Measurements from ENCODE around the gene NOLC1. TPM values are rescaled to one million over a fixed set of nuclear protein-coding genes. Genes with fewer than 3 reads are reported as not detected.

Gene NOLC1
- total and polyA plus RNA-seq, 3 experiments from 2014 or later: 76.6 to 330 (median 304) TPM

DNA sequence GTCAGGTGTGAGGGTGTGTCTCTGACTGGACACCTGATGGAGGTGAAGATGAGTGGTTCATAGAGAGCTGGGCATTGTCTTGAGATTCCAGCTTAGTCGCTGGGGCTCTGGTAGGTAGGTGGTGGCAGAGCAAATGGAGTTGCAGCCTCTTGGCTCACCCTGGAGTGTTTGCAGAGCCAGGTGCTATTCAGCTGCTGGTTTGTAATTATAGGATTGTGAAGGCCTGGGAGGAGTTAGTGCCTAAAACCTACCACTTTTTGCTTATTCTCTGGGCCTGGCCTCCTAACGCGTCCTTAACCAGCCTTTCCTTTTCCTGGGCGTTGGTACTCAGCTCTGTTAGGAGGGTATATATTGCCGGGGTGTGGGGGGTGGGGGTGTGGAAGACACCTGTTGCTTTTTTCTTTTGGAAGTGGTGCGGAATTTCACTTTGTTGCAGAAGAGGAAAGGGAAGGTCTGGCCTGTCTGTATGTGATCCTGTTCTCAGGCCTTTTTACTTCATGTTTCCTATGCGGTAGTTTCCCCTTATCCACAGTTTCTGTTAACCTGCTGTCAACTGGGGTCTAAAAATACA lies 16.1 kb upstream of the NOLC1 start:
- Histone ChIP-seq H3K27ac (ENCODE audit: low read depth, low read length) (no peak overlapping the region), H3K4me1 (ENCODE audit: insufficient read depth, low read length) (peaks cover 30% of the 10 kb centered on the region), H3K27me3 (ENCODE audit: insufficient read depth, low read length, poor library complexity, severe bottlenecking) (no peaks in the 10 kb centered on the region), H3K4me3 (ENCODE audit: low read length) (no peak overlapping the region), H3K9me3 (ENCODE audit: low read length) (no peaks in the 10 kb centered on the region), H3K36me3 (ENCODE audit: insufficient read depth, low read length) (peaks cover 33% of the 10 kb centered on the region)
- H3K27ac Mint-ChIP-seq: peak overlapping the region in 4 of 8 donors; percentile 43 to 88 (median 76)
- H3K36me3 Mint-ChIP-seq: peaks cover 0 to 49% (median 4%) of the 10 kb centered on the region in 3 donors
- peak overlapping the region in 6 of 7 donors; percentile 5 to 70 (median 63) for H3K4me3 Mint-ChIP-seq
- ChIA-PET POLR2A (no interaction called here), CTCF (interaction anchor here (1.1 kb wide), 1 partner anchor 11 kb away, joined by 3 read pairs; no protein-coding TSS in a partner anchor)
- no peak for DNase-seq
- no peaks in the 10 kb centered on the region for H3K27me3 Mint-ChIP-seq
- H3K9me3 Mint-ChIP-seq: no peaks in the 10 kb centered on the region
- H3K4me1 Mint-ChIP-seq: peaks cover 40 to 50% (median 41%) of the 10 kb centered on the region in 3 donors

DNA sequence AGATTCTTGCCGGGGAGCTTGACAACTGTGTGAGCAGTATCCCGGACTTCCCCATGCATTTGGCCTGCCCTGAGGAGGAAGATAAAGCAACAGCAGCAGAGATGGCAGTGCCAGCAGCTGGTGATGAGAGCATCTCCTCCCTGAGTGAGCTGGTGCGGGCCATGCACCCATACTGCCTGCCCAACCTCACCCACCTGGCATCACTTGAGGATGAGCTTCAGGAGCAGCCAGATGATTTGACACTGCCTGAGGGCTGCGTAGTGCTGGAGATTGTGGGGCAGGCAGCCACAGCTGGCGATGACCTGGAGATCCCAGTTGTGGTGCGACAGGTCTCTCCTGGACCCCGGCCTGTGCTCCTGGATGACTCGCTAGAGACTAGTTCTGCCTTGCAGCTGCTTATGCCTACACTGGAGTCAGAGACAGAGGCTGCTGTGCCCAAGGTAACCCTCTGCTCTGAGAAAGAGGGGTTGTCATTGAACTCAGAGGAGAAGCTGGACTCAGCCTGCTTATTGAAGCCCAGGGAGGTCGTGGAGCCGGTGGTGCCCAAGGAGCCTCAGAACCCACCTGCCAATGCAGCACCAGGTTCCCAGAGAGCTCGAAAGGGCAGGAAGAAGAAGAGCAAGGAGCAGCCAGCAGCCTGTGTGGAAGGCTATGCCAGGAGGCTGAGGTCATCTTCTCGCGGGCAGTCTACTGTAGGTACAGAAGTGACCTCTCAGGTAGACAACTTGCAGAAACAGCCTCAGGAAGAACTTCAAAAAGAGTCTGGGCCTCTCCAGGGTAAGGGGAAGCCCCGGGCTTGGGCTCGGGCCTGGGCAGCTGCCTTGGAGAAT lies 12.7 kb upstream of the NOLC1 start:
- peak overlapping the region in 2 of 8 donors; percentile 40 to 66 for H3K27ac Mint-ChIP-seq
- POLR2A ChIA-PET: interaction anchor here (0.6 kb wide), 1 partner anchor 15 kb away, joined by 3 read pairs; no protein-coding TSS in a partner anchor

DNA sequence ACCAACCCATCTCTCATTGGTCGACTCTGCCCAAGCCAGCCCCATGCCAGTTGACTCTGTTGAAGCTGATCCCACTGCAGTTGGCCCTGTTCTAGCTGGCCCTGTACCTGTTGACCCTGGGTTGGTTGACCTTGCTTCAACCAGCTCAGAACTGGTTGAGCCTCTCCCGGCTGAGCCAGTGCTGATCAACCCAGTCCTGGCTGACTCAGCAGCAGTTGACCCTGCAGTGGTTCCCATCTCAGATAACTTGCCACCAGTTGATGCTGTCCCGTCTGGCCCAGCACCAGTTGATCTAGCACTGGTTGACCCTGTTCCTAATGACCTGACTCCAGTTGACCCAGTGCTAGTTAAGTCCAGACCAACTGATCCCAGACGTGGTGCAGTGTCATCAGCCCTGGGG lies 12.0 kb upstream of the NOLC1 start:
- peaks cover 38% of the 10 kb centered on the region for H3K36me3 ChIP-seq (ENCODE audit: insufficient read depth, low read length)
- Mint-ChIP-seq H3K27me3 (peaks cover 0 to 2% of the 10 kb centered on the region in 2 donors), H3K4me3 (no peak overlapping the region), H3K36me3 (peaks cover 0 to 74% (median 14%) of the 10 kb centered on the region in 3 donors), H3K9me3 (no peaks in the 10 kb centered on the region), H3K27ac (no peak overlapping the region), H3K4me1 (peaks cover 14 to 22% (median 17%) of the 10 kb centered on the region in 3 donors)
- ChIA-PET CTCF (interaction anchor here (3.2 kb wide), 1 partner anchor 28 kb away, joined by 14 read pairs; no protein-coding TSS in a partner anchor), POLR2A (no interaction called here)
- no peak overlapping the region for H3K4me3 ChIP-seq (ENCODE audit: low read length)
- DNase-seq: no peak
- peaks cover 10% of the 10 kb centered on the region for H3K4me1 ChIP-seq (ENCODE audit: insufficient read depth, low read length)
- H3K27me3 ChIP-seq (ENCODE audit: insufficient read depth, low read length, poor library complexity, severe bottlenecking): no peaks in the 10 kb centered on the region
- H3K9me3 ChIP-seq (ENCODE audit: low read length): no peaks in the 10 kb centered on the region
- H3K27ac ChIP-seq (ENCODE audit: low read depth, low read length): no peak overlapping the region

More for the DNA sequence above, 12.7 kb upstream of the NOLC1 start:
- DNase-seq: no peak
- Mint-ChIP-seq H3K9me3 (no peaks in the 10 kb centered on the region), H3K36me3 (peaks cover 0 to 67% (median 11%) of the 10 kb centered on the region in 3 donors), H3K4me1 (peaks cover 21 to 29% (median 24%) of the 10 kb centered on the region in 3 donors), H3K4me3 (no peak overlapping the region), H3K27me3 (peaks cover 0 to 2% of the 10 kb centered on the region in 2 donors)
- Histone ChIP-seq H3K4me1 (ENCODE audit: insufficient read depth, low read length) (peaks cover 17% of the 10 kb centered on the region), H3K27me3 (ENCODE audit: insufficient read depth, low read length, poor library complexity, severe bottlenecking) (no peaks in the 10 kb centered on the region), H3K27ac (ENCODE audit: low read depth, low read length) (no peak overlapping the region), H3K4me3 (ENCODE audit: low read length) (no peak overlapping the region), H3K9me3 (ENCODE audit: low read length) (no peaks in the 10 kb centered on the region), H3K36me3 (ENCODE audit: insufficient read depth, low read length) (peaks cover 38% of the 10 kb centered on the region)
- CTCF ChIA-PET: interaction anchor here (3.2 kb wide), 1 partner anchor 29 kb away, joined by 14 read pairs; no protein-coding TSS in a partner anchor

DNA sequence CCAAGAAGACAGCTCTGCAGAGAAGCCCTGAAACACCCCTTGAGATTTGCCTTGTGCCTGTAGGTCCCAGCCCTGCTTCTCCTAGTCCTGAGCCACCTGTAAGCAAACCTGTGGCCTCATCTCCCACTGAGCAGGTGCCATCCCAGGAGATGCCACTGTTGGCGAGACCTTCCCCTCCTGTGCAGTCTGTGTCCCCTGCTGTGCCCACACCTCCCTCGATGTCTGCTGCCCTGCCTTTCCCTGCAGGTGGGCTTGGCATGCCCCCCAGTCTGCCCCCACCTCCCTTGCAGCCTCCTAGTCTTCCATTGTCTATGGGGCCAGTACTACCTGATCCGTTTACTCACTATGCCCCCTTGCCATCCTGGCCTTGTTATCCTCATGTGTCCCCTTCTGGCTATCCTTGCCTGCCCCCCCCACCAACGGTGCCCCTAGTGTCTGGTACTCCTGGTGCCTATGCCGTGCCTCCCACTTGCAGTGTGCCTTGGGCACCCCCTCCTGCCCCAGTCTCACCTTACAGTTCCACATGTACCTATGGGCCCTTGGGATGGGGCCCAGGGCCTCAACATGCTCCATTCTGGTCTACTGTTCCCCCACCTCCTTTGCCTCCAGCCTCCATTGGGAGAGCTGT lies 11.2 kb upstream of the NOLC1 start:
- H3K27me3 Mint-ChIP-seq: peaks cover 0 to 2% of the 10 kb centered on the region in 2 donors
- no peak overlapping the region for H3K27ac ChIP-seq (ENCODE audit: low read depth, low read length)
- peaks cover 3% of the 10 kb centered on the region for H3K4me1 ChIP-seq (ENCODE audit: insufficient read depth, low read length)
- no peaks in the 10 kb centered on the region for H3K9me3 Mint-ChIP-seq
- H3K27ac Mint-ChIP-seq: peak overlapping the region in 1 of 8 donors; percentile 27
- ChIA-PET POLR2A (no interaction called here), CTCF (no interaction called here)
- peaks cover 9 to 14% (median 10%) of the 10 kb centered on the region in 3 donors for H3K4me1 Mint-ChIP-seq
- no peak overlapping the region for H3K4me3 ChIP-seq (ENCODE audit: low read length)
- H3K36me3 ChIP-seq (ENCODE audit: insufficient read depth, low read length): peaks cover 38% of the 10 kb centered on the region
- H3K36me3 Mint-ChIP-seq: peaks cover 0 to 76% (median 16%) of the 10 kb centered on the region in 3 donors
- H3K4me3 Mint-ChIP-seq: no peak overlapping the region
- DNase-seq: no peak
- no peaks in the 10 kb centered on the region for H3K9me3 ChIP-seq (ENCODE audit: low read length)
- no peaks in the 10 kb centered on the region for H3K27me3 ChIP-seq (ENCODE audit: insufficient read depth, low read length, poor library complexity, severe bottlenecking)

DNA sequence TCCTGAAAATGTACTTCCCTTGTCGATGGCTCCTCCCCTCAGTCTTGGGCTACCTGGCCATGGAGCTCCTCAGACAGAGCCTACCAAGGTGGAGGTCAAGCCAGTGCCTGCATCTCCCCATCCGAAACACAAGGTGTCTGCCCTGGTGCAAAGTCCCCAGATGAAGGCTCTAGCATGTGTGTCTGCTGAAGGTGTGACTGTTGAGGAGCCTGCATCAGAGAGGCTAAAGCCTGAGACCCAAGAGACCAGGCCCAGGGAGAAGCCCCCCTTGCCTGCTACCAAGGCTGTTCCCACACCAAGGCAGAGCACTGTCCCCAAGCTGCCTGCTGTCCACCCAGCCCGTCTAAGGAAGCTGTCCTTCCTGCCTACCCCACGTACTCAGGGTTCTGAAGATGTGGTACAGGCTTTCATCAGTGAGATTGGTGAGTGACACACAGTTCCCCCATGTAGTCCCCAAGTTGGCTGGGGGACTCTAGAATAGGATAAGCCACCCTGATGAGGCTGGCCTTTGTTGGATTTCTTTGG lies 10.5 kb upstream of the NOLC1 start:
- CTCF ChIA-PET: no interaction called here
- Mint-ChIP-seq H3K27ac (peak overlapping the region in 1 of 8 donors; percentile 87), H3K4me1 (peaks cover 6 to 9% (median 7%) of the 10 kb centered on the region in 3 donors), H3K27me3 (peaks cover 0 to 2% of the 10 kb centered on the region in 2 donors), H3K36me3 (peaks cover 0 to 82% (median 16%) of the 10 kb centered on the region in 3 donors), H3K4me3 (no peak overlapping the region), H3K9me3 (no peaks in the 10 kb centered on the region)
- Histone ChIP-seq H3K4me1 (ENCODE audit: insufficient read depth, low read length) (no peaks in the 10 kb centered on the region), H3K27ac (ENCODE audit: low read depth, low read length) (no peak overlapping the region), H3K4me3 (ENCODE audit: low read length) (no peak overlapping the region), H3K9me3 (ENCODE audit: low read length) (no peaks in the 10 kb centered on the region), H3K27me3 (ENCODE audit: insufficient read depth, low read length, poor library complexity, severe bottlenecking) (no peaks in the 10 kb centered on the region), H3K36me3 (ENCODE audit: insufficient read depth, low read length) (peaks cover 38% of the 10 kb centered on the region)
- no peak for DNase-seq
- POLR2A ChIA-PET: no interaction called here

DNA sequence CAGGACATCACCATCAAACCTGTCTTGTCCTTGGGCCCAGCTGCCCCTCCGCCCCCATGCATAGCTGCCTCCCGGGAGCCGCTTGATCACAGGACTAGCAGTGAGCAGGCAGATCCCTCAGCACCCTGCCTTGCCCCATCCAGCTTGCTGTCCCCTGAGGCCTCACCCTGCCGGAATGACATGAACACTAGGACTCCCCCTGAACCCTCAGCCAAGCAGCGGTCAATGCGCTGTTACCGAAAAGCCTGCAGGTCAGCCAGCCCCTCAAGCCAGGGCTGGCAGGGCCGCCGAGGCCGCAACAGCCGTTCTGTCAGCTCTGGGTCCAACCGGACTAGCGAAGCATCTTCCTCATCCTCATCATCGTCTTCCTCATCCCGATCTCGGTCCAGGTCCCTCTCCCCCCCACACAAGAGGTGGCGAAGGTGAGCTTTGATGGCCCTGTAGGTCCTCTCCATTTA lies 5.2 kb upstream of the NOLC1 start:
- Histone ChIP-seq H3K4me1 (ENCODE audit: insufficient read depth, low read length) (peaks cover 4% of the 10 kb centered on the region), H3K9me3 (ENCODE audit: low read length) (no peaks in the 10 kb centered on the region), H3K27me3 (ENCODE audit: insufficient read depth, low read length, poor library complexity, severe bottlenecking) (no peaks in the 10 kb centered on the region), H3K27ac (ENCODE audit: low read depth, low read length) (no peak overlapping the region), H3K36me3 (ENCODE audit: insufficient read depth, low read length) (peaks cover 18% of the 10 kb centered on the region), H3K4me3 (ENCODE audit: low read length) (no peak overlapping the region)
- H3K4me1 Mint-ChIP-seq: peaks cover 7 to 13% (median 9%) of the 10 kb centered on the region in 3 donors
- peaks cover 0 to 2% of the 10 kb centered on the region in 2 donors for H3K27me3 Mint-ChIP-seq
- peaks cover 0 to 70% (median 28%) of the 10 kb centered on the region in 3 donors for H3K36me3 Mint-ChIP-seq
- no peak for DNase-seq
- H3K4me3 Mint-ChIP-seq: peak overlapping the region in 1 of 7 donors; percentile 45
- H3K27ac Mint-ChIP-seq: peak overlapping the region in 4 of 8 donors; percentile 61 to 77 (median 67)
- no peaks in the 10 kb centered on the region for H3K9me3 Mint-ChIP-seq
- ChIA-PET POLR2A (interaction anchor here (0.6 kb wide), 1 partner anchor 12 kb away, joined by 4 read pairs; no protein-coding TSS in a partner anchor), CTCF (interaction anchor here (1.4 kb wide), 1 partner anchor 10 kb away, joined by 3 read pairs; no protein-coding TSS in a partner anchor)

DNA sequence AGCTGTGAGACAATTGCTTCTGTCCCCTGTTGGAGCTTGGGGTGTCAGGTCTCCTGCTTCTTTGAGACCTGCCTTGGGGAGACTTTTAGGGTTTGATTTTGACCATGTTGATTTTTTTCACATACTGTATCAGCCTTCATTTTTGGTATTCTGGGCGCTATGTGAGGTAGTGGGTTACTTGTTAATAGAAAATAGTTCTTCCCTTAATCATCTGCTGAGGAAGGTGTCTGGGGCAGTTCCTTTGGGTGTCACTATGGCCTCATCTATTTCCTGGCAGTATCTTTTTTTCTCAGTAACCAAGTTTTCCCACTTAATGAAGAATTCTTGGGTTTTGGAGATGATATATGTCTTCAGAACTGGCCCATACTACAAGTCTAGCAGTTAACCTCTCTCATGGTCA lies 4.6 kb upstream of the NOLC1 start:
- Mint-ChIP-seq H3K9me3 (no peaks in the 10 kb centered on the region), H3K27me3 (peaks cover 0 to 2% of the 10 kb centered on the region in 2 donors), H3K4me1 (peaks cover 10 to 16% (median 13%) of the 10 kb centered on the region in 3 donors), H3K4me3 (no peak overlapping the region), H3K27ac (peak overlapping the region in 5 of 8 donors; percentile 10 to 77 (median 68)), H3K36me3 (peaks cover 0 to 73% (median 28%) of the 10 kb centered on the region in 3 donors)
- POLR2A ChIA-PET: interaction anchor here (0.6 kb wide), 1 partner anchor 11 kb away, joined by 4 read pairs; no protein-coding TSS in a partner anchor
- Histone ChIP-seq H3K4me3 (ENCODE audit: low read length) (no peak overlapping the region), H3K9me3 (ENCODE audit: low read length) (no peaks in the 10 kb centered on the region), H3K27ac (ENCODE audit: low read depth, low read length) (no peak overlapping the region), H3K4me1 (ENCODE audit: insufficient read depth, low read length) (peaks cover 4% of the 10 kb centered on the region), H3K27me3 (ENCODE audit: insufficient read depth, low read length, poor library complexity, severe bottlenecking) (no peaks in the 10 kb centered on the region), H3K36me3 (ENCODE audit: insufficient read depth, low read length) (peaks cover 18% of the 10 kb centered on the region)
- DNase-seq: no peak
- CTCF ChIA-PET: interaction anchor here (1.4 kb wide), 1 partner anchor 11 kb away, joined by 3 read pairs; no protein-coding TSS in a partner anchor

Data from CD8-positive, alpha-beta memory T cell (primary cell).